Measurements from ENCODE around the gene PHOSPHO2. TPM values are rescaled to one million over a fixed set of nuclear protein-coding genes. Genes with fewer than 3 reads are reported as not detected.
"Not testable (repeated sequence)": the region's sequence is repeated elsewhere in the genome, so short reads cannot be mapped to it uniquely, and the experiment has no call there.

Gene PHOSPHO2
- total RNA-seq, 2 donors from 2014 or later, result 11.9 to 17.4 TPM

DNA sequence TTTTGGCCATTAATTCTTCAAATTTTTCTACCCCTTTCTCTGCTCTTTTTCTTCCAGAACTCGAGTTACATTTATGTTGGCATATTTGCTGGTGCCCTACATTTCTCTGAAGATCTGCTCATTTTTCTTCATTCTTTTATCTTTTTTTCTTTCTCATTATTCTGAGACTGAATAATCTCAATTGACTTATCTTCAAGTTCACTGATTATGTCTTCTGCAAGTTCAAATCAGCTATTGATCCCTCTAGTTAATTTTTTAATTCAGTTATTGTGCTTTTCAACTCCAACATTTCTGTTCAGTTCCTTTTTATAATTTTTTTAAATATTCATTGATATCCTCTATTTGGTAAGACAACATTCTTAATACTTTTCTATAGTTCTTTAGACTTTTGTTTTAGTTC lies 3.3 kb upstream of the PHOSPHO2 start:
- no peak overlapping the region for H3K27ac ChIP-seq
- no peak overlapping the region for H3K4me3 ChIP-seq
- TF ChIP-seq POLR2AphosphoS5 (IDR thresholded peaks at IDR 0.05) (no peak), POLR2A (IDR thresholded peaks at IDR 0.05) (no peak)
- TF ChIP-seq, protein P1, sequence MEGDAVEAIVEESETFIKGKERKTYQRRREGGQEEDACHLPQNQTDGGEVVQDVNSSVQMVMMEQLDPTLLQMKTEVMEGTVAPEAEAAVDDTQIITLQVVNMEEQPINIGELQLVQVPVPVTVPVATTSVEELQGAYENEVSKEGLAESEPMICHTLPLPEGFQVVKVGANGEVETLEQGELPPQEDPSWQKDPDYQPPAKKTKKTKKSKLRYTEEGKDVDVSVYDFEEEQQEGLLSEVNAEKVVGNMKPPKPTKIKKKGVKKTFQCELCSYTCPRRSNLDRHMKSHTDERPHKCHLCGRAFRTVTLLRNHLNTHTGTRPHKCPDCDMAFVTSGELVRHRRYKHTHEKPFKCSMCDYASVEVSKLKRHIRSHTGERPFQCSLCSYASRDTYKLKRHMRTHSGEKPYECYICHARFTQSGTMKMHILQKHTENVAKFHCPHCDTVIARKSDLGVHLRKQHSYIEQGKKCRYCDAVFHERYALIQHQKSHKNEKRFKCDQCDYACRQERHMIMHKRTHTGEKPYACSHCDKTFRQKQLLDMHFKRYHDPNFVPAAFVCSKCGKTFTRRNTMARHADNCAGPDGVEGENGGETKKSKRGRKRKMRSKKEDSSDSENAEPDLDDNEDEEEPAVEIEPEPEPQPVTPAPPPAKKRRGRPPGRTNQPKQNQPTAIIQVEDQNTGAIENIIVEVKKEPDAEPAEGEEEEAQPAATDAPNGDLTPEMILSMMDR (IDR thresholded peaks at IDR 0.05), result no peak
- H3K4me1 ChIP-seq (replicated peaks), result no peaks in the 10 kb centered on the region
- WGBS, result 67% methylated on average over 1 of the region's 1 CpG
- no peaks in the 10 kb centered on the region for H3K36me3 ChIP-seq
- no peak for DNase-seq (ENCODE audit: low spot score)
- no peaks in the 10 kb centered on the region for H3K9me3 ChIP-seq
- no peaks in the 10 kb centered on the region for H3K27me3 ChIP-seq (replicated peaks; ENCODE audit: insufficient read depth)
- intact Hi-C loops (cut with DNase I), result loop anchor here (10.0 kb wide), 1 partner anchor 106 kb away; the partner anchor contains the start of gene PPIG

DNA sequence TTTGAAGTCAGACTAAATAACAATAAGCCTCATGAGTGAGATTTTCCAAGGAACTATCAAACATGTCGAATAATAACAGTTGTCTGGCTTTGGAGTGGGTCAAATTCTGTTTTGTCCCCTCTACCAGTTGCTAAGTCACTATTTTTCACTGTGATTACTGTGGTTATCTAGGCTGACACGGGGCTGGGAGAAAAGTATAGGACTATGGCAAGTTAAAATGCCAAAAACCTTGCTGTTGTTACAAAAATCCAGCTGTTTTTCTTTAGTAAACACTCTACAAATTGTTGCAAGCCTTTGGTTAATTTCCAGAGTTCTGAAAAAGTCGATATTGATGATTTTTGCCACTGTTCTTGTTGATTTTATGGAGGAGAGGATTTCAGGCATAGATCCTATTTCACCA lies 1.6 kb upstream of the PHOSPHO2 start:
- no peaks in the 10 kb centered on the region for H3K4me1 ChIP-seq (replicated peaks)
- no peak overlapping the region for H3K4me3 ChIP-seq
- no peak for TF ChIP-seq POLR2A (IDR thresholded peaks at IDR 0.05)
- TF ChIP-seq, protein P1 (IDR thresholded peaks at IDR 0.05), result no peak
- TF ChIP-seq POLR2AphosphoS5 (IDR thresholded peaks at IDR 0.05), result no peak
- H3K36me3 ChIP-seq, result no peaks in the 10 kb centered on the region
- H3K27me3 ChIP-seq (replicated peaks; ENCODE audit: insufficient read depth), result no peaks in the 10 kb centered on the region
- intact Hi-C loops (cut with DNase I), result loop anchor here (10.0 kb wide), 1 partner anchor 108 kb away; the partner anchor contains the start of gene PPIG
- H3K27ac ChIP-seq, result no peak overlapping the region
- no peaks in the 10 kb centered on the region for H3K9me3 ChIP-seq
- DNase-seq (ENCODE audit: low spot score), result no peak
- WGBS, result 59% methylated on average over 3 of the region's 3 CpGs

DNA sequence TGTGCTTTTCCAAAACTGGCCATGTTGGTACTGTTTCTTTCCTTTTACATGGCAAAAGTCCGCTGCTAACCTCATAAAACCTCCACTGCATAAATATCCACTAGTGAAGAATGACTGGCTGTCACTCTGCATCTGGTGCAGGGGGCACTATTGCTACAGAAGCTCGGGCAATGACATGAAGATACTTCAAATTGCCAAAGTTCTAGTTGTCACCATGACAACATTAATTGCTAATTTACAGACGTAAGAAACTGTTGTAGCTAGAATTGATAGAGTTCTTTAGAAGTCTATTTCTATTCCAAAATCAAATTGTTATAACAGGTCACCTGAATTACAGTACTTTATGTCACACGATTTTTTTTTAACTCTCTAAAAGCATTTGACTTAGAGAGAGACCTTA lies 909 bp upstream of the PHOSPHO2 start:
- Histone ChIP-seq H3K4me1 (replicated peaks) (no peaks in the 10 kb centered on the region), H3K9me3 (no peaks in the 10 kb centered on the region), H3K27ac (no peak overlapping the region), H3K4me3 (no peak overlapping the region), H3K36me3 (no peaks in the 10 kb centered on the region), H3K27me3 (replicated peaks; ENCODE audit: insufficient read depth) (no peaks in the 10 kb centered on the region)
- DNase-seq (ENCODE audit: low spot score), result no peak
- 9% methylated on average over 4 of the region's 4 CpGs for WGBS
- intact Hi-C loops (cut with DNase I), result loop anchor here (10.0 kb wide), 1 partner anchor 109 kb away; the partner anchor contains the start of gene PPIG
- TF ChIP-seq POLR2A (IDR thresholded peaks at IDR 0.05) (no peak), POLR2AphosphoS5 (IDR thresholded peaks at IDR 0.05) (no peak)
- TF ChIP-seq, protein P1 (IDR thresholded peaks at IDR 0.05), result no peak

DNA sequence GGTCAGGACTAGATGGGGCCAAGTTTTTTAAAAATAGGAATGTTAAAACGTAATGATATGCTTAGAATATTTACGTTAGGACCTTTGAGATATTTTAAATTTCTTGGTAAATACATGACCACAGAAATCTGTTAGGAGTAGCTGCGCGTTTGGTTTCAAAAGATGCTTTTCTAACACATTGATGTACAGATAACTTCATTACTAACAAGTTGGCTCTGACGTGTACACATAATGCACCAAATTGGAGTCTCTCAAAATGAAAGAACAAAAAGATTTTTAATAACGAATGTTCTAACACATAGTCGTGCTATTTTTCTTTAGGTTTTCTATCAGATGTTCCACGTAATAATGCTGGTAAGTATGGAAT lies 608 bp downstream of the PHOSPHO2 start:
- no peak for TF ChIP-seq POLR2A (IDR thresholded peaks at IDR 0.05)
- TF ChIP-seq POLR2AphosphoS5 (IDR thresholded peaks at IDR 0.05), result no peak
- TF ChIP-seq, protein P1 (IDR thresholded peaks at IDR 0.05), result no peak
- Histone ChIP-seq H3K36me3 (no peaks in the 10 kb centered on the region), H3K4me3 (peak overlapping the region; percentile 71 to 78), H3K4me1 (replicated peaks) (no peaks in the 10 kb centered on the region), H3K27ac (peak overlapping the region; percentile 89 to 91), H3K27me3 (replicated peaks; ENCODE audit: insufficient read depth) (no peaks in the 10 kb centered on the region), H3K9me3 (no peaks in the 10 kb centered on the region)
- DNase-seq (ENCODE audit: low spot score), result no peak
- intact Hi-C loops (cut with DNase I), result loop anchor here (10.0 kb wide), 1 partner anchor 110 kb away; the partner anchor contains the start of gene PPIG
- WGBS, result 23% methylated on average over 8 of the region's 8 CpGs

DNA sequence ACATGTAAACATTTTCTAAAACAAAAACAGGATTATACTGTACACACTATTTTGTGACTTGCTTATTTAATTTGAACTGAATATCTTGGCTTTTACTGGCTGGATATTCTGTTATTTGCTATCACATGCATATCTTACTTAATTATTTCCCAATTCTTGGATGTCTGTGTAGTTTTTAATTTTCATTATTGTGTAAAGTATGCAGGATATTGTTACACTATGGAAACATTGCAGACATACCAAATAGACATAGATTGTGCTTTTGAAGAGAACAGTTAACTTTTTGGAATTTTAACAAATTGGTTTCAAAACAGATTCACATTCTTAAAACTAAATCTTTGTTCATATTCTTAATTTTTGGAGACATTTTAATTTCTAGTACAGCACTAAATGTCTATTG lies 2.1 kb downstream of the PHOSPHO2 start:
- TF ChIP-seq, protein P1 (IDR thresholded peaks at IDR 0.05), result no peak
- TF ChIP-seq POLR2A (IDR thresholded peaks at IDR 0.05) (no peak), POLR2AphosphoS5 (IDR thresholded peaks at IDR 0.05) (no peak)
- Histone ChIP-seq H3K9me3 (no peaks in the 10 kb centered on the region), H3K27ac (no peak overlapping the region), H3K4me1 (replicated peaks) (no peaks in the 10 kb centered on the region), H3K4me3 (no peak overlapping the region), H3K27me3 (replicated peaks; ENCODE audit: insufficient read depth) (no peaks in the 10 kb centered on the region), H3K36me3 (no peaks in the 10 kb centered on the region)
- no peak for DNase-seq (ENCODE audit: low spot score)
- intact Hi-C loops (cut with DNase I), result loop anchor here (10.0 kb wide), 1 partner anchor 112 kb away; the partner anchor contains the start of gene PPIG

DNA sequence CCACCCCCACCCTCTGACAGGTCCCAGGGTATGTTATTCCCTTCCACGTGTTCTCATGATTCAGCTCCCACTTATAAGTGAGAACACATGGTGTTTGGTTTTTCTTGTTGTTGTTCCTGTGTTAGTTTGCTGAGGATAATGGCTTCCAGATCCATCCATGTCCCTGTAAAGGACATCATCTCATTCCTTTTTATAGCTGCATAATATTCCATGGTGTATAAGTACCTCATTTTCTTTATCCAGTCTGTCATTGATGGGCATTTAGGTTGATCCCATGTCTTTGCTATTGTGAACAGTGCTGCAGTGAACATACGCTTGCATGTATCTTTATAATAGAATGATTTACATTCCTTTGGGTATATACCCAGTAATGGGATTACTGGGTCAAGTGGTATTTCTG lies 4.9 kb downstream of the PHOSPHO2 start:
- not testable (repeated sequence) for H3K4me3 ChIP-seq; H3K9me3 ChIP-seq; DNase-seq (ENCODE audit: low spot score); H3K27ac ChIP-seq; H3K27me3 ChIP-seq (replicated peaks; ENCODE audit: insufficient read depth); H3K4me1 ChIP-seq (replicated peaks); H3K36me3 ChIP-seq
- 100% methylated on average over 2 of the region's 2 CpGs for WGBS
- intact Hi-C loops (cut with DNase I), result loop anchor here (10.0 kb wide), 1 partner anchor 114 kb away; the partner anchor contains the start of gene PPIG

Data from prostate gland (tissue), 2 donors.